M059J (cell line): Measurements from ENCODE around the gene KLF14. TPM values are rescaled to one million over a fixed set of nuclear protein-coding genes. Genes with fewer than 3 reads are reported as not detected.
"Not testable (repeated sequence)": the region's sequence is repeated elsewhere in the genome, so short reads cannot be mapped to it uniquely, and the experiment has no call there.

Experiments used
- DNase-seq: peaks from one replicate; pipeline ENCODE4 v3.0.0-alpha.2; 2012; ENCODE audit warnings: low read depth
- total RNA-seq: library from RNA; depleted of rRNA; stranded (reverse); fragments of >200 nt; shearing (Covaris generic); gene quantifications from 2 replicates; pipeline ENCODE4 v1.2.3, GENCODE V29; 2014; rRNA removed

The KLF14 gene
- not detected in 2 replicates for total RNA-seq

DNA sequence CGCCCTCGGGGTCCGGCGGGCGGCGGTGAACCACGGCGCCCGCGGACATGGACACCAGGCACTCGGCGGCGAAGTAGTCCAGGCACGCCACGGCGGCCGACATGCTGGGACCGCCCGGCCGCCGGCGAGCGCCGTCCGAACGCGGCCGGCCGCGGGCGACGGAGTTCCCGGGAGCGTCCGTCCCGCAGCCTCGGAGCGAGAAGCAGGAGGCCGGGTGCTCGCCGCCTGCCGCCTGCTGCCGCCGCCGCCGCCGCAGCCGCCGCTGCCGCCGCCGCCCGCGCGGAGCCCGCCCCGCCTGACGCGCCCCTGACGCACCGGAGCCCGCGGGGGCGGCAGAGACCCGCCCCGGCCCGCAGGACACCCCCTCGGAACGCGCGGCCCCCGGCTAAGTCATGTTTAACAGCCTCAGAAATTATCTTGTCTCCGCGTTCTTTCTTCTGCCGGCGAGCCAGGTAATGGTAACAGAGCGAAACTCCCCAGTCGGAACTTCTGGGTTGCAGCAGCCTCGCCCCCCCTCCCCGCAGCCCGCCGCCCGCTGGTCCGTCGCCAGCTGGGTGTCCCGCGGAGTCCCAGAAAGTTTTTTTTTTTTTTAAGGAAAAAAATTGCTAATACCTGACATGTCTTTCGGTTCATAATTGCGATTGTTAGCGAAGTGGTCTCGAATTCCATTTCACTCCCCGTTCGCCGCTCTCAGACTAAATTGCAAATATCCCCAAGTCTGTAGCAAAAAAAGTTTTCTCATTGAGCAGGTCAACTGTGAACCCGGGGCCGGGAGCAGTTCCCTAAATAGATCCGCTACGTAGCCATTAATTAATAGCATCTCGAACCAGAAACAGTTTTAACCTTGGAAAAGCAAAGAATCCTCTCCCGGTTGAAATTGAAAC lies at the start of gene KLF14:
KLF14 (minus strand) TSS at position 277 of the 884 bp plus-strand sequence; CDS start at position 103, 174 bp downstream.
- peak; percentile 21 for DNase-seq

DNA sequence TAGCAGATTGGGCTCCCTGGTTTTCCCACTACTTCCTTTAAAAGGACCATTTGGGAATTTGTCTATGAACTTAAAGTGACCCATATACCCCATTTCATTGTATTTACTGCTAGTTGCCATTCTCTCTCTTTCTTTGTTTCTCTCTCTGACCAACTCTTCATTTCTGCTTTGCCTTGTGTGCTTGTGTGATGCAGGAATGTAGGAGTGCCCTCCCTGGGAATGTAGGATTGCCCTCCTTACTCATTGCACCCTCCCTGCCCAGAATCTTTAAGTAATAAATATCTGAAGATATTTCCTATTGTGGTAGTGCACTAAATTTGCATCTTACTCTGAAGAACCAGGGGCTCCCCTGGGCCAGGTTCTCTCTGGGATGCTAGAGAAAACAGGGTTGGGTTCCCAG lies 47.3 kb upstream of the KLF14 start:
- no peak for DNase-seq

DNA sequence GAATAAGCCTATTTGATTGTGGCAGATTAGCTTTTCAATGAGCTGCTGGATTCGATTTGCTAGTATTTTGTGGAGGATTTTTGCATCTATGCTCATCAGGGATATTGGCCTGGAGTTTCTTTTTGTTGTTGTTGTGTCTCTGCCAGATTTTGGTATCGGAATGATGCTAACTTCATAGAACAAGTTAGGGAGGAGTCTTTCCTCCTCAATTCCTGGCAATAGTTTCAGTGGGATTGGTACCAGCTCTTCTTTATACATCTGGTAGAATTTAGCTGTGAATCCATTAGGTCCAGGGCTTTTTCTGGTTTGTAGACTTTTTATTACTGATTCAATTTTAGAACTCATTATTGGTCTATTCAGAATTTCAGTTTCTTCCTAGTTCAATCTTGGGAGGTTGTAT lies 43.4 kb upstream of the KLF14 start:
- DNase-seq: no peak

DNA sequence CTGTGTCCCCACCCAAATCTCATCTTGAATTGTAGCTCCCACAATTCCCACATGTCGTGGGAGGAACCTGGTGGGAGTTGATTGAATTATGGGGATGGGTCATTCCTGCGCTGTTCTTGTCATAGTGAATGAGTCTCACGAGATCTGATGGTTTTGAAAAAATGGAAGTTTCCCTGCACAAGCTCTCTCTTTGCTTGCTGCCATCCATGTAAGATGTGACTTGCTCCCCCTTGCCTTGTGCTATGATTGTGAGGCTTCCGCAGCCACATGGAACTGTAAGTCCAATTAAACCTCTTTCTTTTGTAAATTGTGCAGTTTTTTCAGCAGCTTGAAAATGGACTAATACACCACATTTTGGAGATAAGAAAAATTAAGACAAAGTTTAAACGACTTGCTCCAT lies 38.4 kb upstream of the KLF14 start:
- DNase-seq: not testable (repeated sequence)

DNA sequence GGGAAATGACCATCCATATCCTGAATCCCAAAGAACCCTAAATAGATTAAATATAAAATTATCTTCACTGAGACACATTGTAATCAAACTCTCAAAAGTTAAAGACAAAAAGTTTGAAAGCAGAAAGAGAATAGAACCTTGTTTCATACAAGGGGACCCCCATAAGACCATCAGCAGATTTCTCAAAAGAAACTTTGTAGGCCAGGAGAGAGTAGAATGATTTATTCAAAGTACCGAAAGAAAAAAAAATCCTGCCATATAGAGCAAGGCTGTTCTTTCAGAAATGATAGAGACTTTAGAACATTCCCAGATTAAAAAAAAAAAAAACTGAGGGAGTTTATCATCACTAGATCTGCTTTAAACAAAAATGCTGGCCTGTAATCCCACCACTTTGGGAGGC lies 34.8 kb upstream of the KLF14 start:
- DNase-seq: no peak

DNA sequence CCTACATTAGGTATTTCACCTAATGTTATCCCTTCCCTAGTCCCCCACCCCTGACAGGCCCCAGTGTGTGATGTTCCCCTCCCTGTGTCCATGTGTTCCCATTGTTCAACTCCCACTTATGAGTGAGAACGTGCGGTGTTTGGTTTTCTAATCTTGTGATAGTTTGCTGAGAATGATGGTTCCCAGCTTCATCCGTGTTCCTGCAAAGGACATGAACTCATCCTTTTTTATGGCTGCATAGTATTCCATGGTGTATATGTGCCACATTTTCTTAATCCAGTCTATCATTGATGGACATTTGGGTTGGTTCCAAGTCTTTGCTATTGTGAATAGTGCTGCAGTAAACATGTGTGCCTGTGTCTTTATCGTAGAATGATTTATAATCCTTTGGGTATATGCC lies 30.6 kb upstream of the KLF14 start:
- DNase-seq: not testable (repeated sequence)

DNA sequence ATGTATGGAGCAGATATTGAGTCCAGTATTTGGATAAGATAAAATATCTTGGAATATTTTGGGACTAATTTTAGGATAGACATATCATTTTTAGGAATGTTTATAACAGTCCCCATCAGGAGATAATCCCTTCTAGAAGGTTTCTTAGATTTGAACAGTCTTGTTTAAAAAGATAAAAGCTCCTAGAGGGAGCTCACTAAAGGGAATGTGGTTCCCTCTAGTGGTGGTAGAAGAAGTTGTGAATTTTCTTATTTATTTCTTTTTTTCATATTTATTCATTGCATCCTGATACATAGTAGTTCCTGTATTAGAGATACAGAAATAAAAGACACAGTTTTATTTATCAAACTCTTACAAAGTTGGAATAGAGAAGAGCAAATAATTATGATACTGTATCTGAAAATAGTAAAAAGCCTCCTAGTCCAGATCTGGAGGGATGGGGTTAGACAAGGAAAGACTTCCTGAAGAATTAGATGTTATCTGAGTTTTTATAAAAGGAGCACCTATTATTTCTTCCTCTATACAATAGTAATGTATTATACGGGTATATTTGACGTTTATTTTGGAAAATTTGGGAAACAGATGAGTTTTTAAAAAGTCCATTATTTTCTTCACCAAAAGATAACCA lies 24.5 kb upstream of the KLF14 start:
- peak; percentile 68 for DNase-seq

DNA sequence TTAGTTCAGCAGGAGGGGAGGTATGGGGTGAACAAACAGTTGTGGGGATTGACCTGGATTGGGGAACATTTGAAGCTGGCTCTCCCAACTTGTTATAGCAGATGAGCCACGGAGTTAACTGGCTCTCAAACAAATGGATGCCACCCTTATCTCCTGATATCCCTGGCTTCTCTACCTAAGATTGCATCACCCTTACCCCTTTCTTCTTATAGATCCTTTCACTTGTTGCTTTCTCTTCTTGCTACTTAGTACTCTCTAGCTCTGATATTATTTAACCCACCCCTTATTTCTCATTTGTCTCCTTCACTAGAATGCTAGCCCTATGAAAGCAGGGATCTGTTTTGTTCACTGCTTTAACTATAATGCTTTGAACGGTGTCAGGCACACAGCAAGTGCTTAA lies 22.3 kb upstream of the KLF14 start:
- DNase-seq: no peak

DNA sequence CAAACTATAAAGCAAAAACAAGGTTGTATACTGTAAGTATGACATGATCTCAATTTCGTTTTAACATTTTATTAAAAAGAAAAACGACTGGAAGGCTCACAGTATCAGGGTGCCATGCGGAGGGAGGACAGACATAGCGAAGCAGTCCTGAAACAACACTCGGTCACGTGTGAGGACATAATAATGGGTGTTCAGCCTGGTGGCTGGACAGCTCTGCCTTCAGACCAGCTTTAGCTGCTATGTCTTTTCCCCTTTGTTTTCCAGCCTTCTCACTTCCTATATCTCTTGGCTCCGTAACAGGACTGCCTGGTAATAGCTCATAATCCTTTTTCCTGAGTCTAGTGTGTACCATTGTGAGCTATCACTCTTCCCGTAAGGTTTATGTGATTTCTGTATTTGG lies 18.4 kb upstream of the KLF14 start:
- no peak for DNase-seq

DNA sequence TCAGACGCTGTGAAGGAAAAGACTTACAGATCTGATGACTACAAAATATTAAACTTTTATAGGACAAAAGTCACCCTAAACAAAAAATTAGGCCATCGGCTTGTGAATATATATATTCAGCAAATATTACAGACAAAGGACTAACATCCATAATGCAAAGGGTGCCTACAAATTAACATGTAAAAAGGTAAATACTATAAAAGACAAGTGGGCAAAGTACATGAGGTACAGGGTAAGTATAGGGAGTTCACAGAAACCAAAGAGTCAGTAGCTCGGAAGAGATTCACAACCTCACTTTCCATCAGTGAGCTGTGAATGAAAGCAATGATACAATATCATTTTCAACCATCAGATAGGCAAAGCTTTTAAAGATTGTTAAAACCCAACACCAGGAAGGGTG lies 16.7 kb upstream of the KLF14 start:
- no peak for DNase-seq

DNA sequence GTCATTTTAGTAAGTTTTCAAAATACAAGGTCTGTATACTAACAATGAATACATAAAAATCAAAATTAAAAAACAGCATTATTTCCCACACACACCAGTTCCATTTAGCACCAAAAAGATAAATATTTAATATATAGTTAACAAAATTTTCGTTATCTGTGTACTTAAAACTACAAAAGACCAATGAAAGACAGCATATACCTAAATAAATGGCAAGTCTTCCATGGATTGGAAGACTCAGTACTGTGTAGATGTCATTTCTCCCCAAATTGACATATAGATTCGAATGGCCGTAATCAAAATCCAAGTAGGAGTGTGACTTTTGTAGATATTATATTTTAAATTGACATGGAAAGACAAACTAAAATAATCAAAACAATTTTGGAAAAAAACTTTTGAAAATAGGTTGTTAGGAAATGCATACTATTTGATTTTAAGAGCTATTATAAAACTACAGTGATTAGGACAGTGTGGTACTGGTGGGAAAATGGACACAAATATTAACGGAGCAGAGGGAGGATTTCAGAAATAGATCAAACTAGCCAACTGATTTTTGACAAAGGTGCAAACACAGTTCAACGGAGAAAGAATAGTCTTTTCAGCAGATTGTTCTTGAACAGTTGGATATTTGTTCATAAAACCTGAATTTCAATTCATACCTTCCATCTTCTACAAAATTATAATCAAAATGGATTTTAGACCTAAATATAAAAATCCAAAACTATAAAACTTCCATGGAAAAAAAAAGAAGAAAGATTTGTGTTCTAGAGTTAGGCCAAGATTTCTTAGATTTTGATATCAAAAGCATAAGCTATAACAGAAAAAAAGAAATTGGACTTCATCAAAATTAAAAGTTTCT lies 14.8 kb upstream of the KLF14 start:
- no peak for DNase-seq

DNA sequence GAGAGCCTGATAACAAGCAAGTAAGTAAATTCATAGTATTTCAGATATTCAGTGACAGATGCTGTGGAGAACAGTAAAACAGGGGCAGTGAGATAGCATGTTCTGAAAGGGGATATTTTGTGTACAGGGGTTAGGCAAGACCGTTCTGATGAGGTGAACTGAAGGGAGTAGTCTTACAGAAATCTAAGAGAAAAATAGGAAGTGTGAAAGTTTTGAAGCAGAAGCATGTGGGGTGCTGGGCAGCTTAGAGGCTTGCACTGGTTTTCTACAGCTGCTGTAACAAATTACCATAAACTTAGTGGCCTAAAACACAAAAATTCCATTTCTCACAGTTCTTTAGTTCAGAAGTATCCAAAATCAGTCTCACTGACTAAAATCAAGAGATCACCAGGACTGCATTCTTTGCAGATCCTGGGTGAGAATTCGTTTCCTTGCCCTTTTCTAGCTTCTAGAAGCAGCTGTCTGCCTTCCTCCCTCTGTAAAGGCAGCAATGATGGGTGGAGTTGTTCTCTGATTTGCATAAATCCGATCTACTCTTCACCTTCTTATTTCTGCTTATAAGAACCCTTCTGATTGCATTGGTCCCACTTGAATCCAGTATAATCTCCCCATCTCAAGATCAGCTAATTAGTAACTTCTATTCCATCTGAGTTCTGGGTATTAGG lies 7.5 kb upstream of the KLF14 start:
- DNase-seq: no peak

DNA sequence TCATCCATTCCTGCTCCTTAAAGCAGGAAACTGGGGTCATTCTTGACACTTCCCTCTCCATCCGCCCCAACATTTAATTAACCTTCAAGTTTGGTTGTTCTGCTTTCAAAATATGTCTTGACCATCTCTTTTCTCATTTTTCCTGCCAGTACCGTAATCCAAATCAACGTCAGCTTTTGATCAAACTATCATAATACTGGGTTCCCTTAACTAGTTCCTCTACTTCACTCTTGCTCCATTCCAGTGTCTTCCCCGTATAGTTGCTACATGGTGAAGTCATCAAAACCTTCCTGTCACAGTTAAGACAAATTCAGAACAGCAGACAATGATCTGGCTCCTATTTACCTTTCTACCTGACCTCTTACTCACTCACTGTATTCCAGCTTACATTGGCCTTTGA lies 6.6 kb upstream of the KLF14 start:
- DNase-seq: no peak

DNA sequence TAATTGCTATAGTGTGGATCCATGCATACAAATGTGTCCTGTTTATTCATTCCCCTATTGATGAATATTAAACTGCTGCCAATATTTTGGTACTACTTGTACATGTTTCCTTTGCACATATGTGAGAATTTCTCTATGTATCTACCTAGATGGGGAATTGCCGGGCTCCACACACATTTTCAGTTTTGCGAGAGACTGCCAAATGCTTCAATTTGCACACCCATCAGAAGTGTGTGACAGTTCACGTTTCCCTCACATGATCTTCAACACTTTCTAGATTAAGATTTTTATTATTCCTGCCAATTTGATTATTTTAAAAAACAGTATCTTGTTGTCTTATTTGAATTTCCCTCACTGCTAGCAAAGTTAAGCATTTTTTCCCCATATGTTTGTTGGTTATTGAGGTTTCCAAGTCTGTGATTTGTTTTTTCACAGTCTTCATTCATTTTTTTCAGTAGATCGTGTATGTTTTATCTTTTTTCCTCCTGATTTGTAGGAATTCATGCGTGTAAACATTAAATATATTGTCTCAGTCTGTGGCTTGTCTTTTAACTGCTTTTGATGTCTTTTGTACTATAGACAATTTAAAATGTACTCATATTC lies 2.4 kb upstream of the KLF14 start:
- no peak for DNase-seq

DNA sequence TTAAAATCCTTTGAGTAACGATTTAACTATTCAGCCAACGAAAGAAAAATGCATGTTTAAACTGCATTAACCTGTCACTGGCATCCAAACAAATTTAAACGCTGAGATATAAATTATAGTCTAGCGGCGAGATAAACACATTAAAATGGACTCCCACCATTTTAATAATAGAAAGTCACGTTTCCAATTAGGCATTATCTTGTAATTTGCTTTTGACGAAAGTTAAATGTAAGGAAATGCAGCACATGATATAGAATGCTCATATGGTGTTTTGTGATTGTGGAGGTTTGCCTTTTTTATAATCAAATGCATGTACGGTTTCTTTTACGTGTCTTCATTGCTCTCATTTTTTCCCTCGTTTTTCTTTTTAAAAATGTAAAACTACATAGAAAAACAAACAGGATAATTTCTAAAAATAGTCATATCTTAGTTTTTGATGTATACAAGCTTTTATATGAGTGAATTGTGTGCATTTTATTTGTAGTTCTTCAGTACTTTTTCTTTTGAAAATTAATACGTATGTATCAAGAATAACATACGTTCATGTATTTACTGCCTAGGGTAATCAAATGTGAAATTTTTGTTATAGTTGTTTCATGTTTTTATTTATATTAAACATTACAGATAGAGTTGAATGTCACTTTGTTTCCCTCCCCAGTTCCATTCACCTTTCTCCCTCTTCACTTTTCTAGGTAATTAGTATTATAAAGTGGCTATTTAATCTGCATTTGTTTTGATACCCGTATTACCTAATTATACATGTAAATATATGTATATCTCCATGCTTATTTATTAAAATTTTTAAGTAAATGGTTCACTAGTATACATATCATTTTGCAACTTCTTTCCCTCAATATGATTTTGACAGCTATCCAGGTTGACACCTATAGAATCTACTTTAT lies 1.1 kb upstream of the KLF14 start:
- DNase-seq: no peak

DNA sequence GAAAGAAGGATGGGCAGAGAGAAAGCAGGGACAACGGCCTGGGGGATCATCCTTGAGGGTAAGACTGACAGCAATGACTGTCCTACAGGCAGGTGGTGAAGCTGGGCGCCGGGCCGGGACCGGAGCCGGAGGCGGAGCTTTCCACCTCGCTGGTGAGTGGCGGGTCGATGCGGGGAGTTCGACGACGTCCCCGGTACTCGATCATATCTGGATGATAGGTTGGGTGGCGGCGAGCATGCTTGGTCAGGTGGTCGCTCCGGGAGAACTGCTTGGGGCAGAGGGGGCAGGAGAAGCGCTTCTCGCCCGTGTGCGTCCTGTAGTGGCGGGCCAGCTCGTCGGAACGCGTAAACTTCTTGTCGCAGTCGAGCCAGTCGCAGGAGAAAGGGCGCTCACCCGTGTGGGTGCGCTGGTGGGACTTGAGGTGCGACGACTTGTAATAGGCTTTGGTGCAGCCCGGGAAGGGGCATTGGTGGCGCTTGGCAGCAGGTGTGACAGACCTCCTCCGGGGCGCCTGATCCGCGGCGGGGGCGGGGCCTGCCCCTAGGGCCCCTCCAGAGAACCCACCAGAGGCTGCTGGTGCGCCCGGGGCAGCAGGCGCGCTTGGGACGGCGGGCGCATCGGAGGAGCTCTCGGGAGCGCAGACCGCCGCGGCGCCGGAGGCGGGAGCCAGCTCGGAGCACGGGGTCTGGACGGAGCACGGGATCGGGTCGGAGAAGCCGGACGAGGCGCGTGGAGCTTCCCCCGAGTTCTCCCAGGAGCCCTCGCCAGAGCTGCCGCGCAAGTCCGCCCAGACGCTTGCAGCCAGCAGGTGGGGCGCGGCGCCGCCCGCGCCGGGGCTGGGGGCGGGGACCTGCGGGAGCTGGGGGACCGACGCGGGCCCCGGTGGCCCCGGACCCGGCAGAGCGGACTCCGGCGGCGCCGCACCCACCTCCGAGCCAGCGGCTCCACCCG lies 752 bp downstream of the KLF14 start:
- no peak for DNase-seq

DNA sequence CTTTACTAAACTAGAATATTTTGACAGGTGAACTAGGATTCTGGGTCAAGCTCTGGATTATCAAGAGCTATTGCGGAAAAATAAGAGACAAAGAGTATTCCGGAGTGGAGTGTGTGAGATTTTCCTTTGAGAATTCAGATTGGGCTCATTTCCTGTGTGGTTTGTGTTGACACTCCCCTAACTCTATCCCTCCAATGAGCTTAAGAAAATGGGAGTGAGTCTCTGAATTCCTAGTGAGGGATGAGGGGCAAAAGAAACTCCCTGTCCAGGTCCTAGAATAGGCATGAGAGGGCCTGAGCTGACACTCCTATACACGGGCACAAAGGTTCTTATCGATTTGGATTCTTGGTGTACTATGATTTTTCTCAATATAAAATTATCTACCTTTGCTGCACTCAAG lies 10.2 kb downstream of the KLF14 start:
- DNase-seq: peak; percentile 50

DNA sequence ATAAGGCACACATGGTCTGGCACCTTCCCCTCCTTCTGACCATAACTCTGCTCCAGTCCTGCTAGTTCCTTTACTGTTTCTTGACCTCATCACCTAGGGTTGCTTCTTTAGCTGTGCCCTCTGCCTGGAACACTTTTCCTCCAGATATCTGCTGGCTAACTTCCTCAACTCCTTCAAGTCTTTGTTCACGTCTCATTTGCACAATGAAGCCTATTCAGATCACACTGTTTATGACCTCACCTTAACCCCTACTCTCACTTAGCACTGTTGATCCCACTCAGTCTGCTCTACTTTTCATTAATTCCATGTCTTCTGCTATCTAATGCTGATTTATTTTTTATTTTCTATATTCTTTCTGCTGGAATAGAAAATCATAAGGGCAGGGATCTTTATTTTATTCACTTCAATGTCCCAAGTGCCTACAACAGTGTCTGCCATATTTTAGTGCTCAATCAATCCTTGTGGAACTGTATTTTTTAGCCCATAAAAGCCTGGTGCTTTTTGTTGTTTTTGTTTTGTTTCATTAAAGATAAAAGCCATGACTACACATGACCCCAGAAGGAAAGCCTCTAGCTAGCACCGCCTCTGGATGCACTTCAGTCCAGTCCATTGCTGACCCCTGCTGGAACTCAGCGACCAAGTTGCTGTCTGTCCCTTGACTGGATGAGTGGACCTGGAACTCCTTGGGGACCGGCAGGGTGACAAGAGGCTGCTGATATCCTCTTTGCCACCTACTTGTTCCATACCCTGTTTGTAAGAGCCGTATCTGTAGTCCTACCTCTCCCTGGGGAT lies 12.3 kb downstream of the KLF14 start:
- peak; percentile 82 for DNase-seq
